HEK293 (cell line): ENCODE results near the gene SAP130.
A peak's percentile ranks its signal among the peaks of the same experiment; 100 is the strongest.

ENCODE experiments used
- CTCF ChIA-PET: fragments of 350-600 bp; formaldehyde crosslinking; extraction: SDS; loops from one replicate; lab custom pipeline; 2021; ENCODE audit warnings: antibody characterized with exemption; lab: Yijun Ruan, JAX
- POLR2A ChIA-PET: fragments of 300-600 bp; formaldehyde crosslinking; extraction: SDS; loops from one replicate; lab custom pipeline; 2020; ENCODE audit warnings: antibody characterized with exemption, inconsistent platforms; lab: Yijun Ruan, JAX
- H3K27ac ChIP-seq: fragments of 200-500 bp; sonication (Bioruptor generic); 2 replicates; pipeline ENCODE4 v1.5.1; 2014; ENCODE audit warnings: low read depth, low read length, control low read depth, inconsistent platforms; ENCODE audit errors: extremely low read depth
- H3K36me3 ChIP-seq, 2 experiments: fragments of 200-500 bp in 1 of 2; sonication (Bioruptor generic) in 1 of 2; 1 replicate in 1 of 2; 2 replicates in 1 of 2; pipeline ENCODE4 v1.5.1; 2014 to 2017; ENCODE audit warnings: inconsistent platforms in 2 of 2, low read length in 2 of 2; ENCODE audit not compliant: control insufficient read depth in 2 of 2, insufficient read depth in 1 of 2
- H3K4me1 ChIP-seq: fragments of 200-500 bp; sonication (Bioruptor generic); 2 replicates; pipeline ENCODE4 v1.5.1; 2014; ENCODE audit warnings: mild to moderate bottlenecking, low read length, inconsistent platforms; ENCODE audit not compliant: control insufficient read depth, insufficient read depth
- H3K4me3 ChIP-seq: 2 replicates; pipeline ENCODE4 v1.5.1; 2011; ENCODE audit warnings: low read depth, mild to moderate bottlenecking, control low read depth, low read length, moderate library complexity
- H3K9me3 ChIP-seq: fragments of 200-500 bp; sonication (Bioruptor generic); 2 replicates; pipeline ENCODE4 v1.5.1; 2014; ENCODE audit warnings: low read depth, low read length, inconsistent platforms; ENCODE audit not compliant: control insufficient read depth, insufficient read depth
- BCL6B ChIP-seq: fragments of 450-650 bp; formaldehyde crosslinking; IDR thresholded peaks from 2 replicates; pipeline ENCODE4 v1.5.1; 2017; ENCODE audit warnings: missing biosample characterization, missing genetic modification characterization
- GLIS1 ChIP-seq: fragments of 450-650 bp; formaldehyde crosslinking; IDR thresholded peaks from 2 replicates; pipeline ENCODE4 v1.5.1; 2016; ENCODE audit warnings: missing biosample characterization, missing genetic modification characterization
- GLIS2 ChIP-seq: fragments of 450-650 bp; formaldehyde crosslinking; IDR thresholded peaks from 2 replicates; pipeline ENCODE4 v1.5.1; 2016; ENCODE audit warnings: missing biosample characterization, missing genetic modification characterization
- KLF1 ChIP-seq: fragments of 450-650 bp; formaldehyde crosslinking; IDR thresholded peaks from 2 replicates; pipeline ENCODE4 v1.5.1; 2016; ENCODE audit warnings: missing biosample characterization, missing genetic modification characterization
- MYNN ChIP-seq: fragments of 450-650 bp; formaldehyde crosslinking; IDR thresholded peaks from 2 replicates; pipeline ENCODE4 v1.5.1; 2016; ENCODE audit warnings: missing biosample characterization, missing genetic modification characterization, borderline replicate concordance
- REPIN1 ChIP-seq: fragments of 450-650 bp; formaldehyde crosslinking; IDR thresholded peaks from 2 replicates; pipeline ENCODE4 v1.5.1; 2017; ENCODE audit warnings: missing biosample characterization, missing genetic modification characterization, low read depth
- SCRT1 ChIP-seq: fragments of 450-650 bp; formaldehyde crosslinking; IDR thresholded peaks from 2 replicates; pipeline ENCODE4 v1.5.1; 2016; ENCODE audit warnings: missing biosample characterization, missing genetic modification characterization, borderline replicate concordance
- SCRT2 ChIP-seq: fragments of 450-650 bp; formaldehyde crosslinking; IDR thresholded peaks from 2 replicates; pipeline ENCODE4 v1.5.1; 2016; ENCODE audit warnings: missing biosample characterization, missing genetic modification characterization
- ZBTB17 ChIP-seq: fragments of 450-650 bp; formaldehyde crosslinking; IDR thresholded peaks from 2 replicates; pipeline ENCODE4 v1.5.1; 2016; ENCODE audit warnings: missing biosample characterization, missing genetic modification characterization
- ZBTB7A ChIP-seq: fragments of 450-650 bp; formaldehyde crosslinking; IDR thresholded peaks from 2 replicates; pipeline ENCODE4 v1.5.1; 2016; ENCODE audit warnings: low read depth, missing biosample characterization, missing genetic modification characterization
- ZIC2 ChIP-seq: fragments of 450-650 bp; formaldehyde crosslinking; IDR thresholded peaks from 2 replicates; pipeline ENCODE4 v1.5.1; 2016; ENCODE audit warnings: missing biosample characterization, missing genetic modification characterization
- ZNF10 ChIP-seq: fragments of 450-650 bp; formaldehyde crosslinking; IDR thresholded peaks from 2 replicates; pipeline ENCODE4 v1.5.1; 2017; ENCODE audit warnings: missing biosample characterization, missing genetic modification characterization
- ZNF16 ChIP-seq: fragments of 450-650 bp; formaldehyde crosslinking; IDR thresholded peaks from 2 replicates; pipeline ENCODE4 v1.5.1; 2016; ENCODE audit warnings: low read depth, missing biosample characterization, missing genetic modification characterization
- ZNF24 ChIP-seq: fragments of 450-650 bp; formaldehyde crosslinking; IDR thresholded peaks from 2 replicates; pipeline ENCODE4 v1.5.1; 2016; ENCODE audit warnings: missing biosample characterization, missing genetic modification characterization
- ZNF266 ChIP-seq: fragments of 450-650 bp; formaldehyde crosslinking; IDR thresholded peaks from 2 replicates; pipeline ENCODE4 v1.5.1; 2016; ENCODE audit warnings: missing biosample characterization, missing genetic modification characterization, low read depth
- ZNF394 ChIP-seq: fragments of 450-650 bp; formaldehyde crosslinking; IDR thresholded peaks from 2 replicates; pipeline ENCODE4 v1.5.1; 2016; ENCODE audit warnings: missing biosample characterization, missing genetic modification characterization, mild to moderate bottlenecking, moderate library complexity, borderline replicate concordance
- ZNF416 ChIP-seq: fragments of 450-650 bp; formaldehyde crosslinking; IDR thresholded peaks from 2 replicates; pipeline ENCODE4 v1.5.1; 2016; ENCODE audit warnings: missing biosample characterization, missing genetic modification characterization
- ZNF488 ChIP-seq: fragments of 450-650 bp; formaldehyde crosslinking; IDR thresholded peaks from 2 replicates; pipeline ENCODE4 v1.5.1; 2016; ENCODE audit warnings: missing biosample characterization, missing genetic modification characterization
- ZNF514 ChIP-seq: fragments of 450-650 bp; formaldehyde crosslinking; IDR thresholded peaks from 2 replicates; pipeline ENCODE4 v1.5.1; 2016; ENCODE audit warnings: missing biosample characterization, missing genetic modification characterization
- ZNF521 ChIP-seq: fragments of 450-650 bp; formaldehyde crosslinking; IDR thresholded peaks from 2 replicates; pipeline ENCODE4 v1.5.1; 2017; ENCODE audit warnings: missing biosample characterization, mild to moderate bottlenecking, missing genetic modification characterization
- ZNF664 ChIP-seq: fragments of 450-650 bp; formaldehyde crosslinking; IDR thresholded peaks from 2 replicates; pipeline ENCODE4 v1.5.1; 2016; ENCODE audit warnings: missing biosample characterization, missing genetic modification characterization
- ZNF76 ChIP-seq: fragments of 450-650 bp; formaldehyde crosslinking; IDR thresholded peaks from 2 replicates; pipeline ENCODE4; 2016; ENCODE audit warnings: low read depth, missing biosample characterization, missing genetic modification characterization, borderline replicate concordance
- TF ChIP-seq, protein P1 (sequence below): fragments of 450-650 bp; formaldehyde crosslinking; optimal IDR thresholded peaks from 2 replicates; pipeline ENCODE3; 2016; ENCODE audit warnings: missing biosample characterization, mild to moderate bottlenecking, missing genetic modification characterization

The SAP130 gene

DNA sequence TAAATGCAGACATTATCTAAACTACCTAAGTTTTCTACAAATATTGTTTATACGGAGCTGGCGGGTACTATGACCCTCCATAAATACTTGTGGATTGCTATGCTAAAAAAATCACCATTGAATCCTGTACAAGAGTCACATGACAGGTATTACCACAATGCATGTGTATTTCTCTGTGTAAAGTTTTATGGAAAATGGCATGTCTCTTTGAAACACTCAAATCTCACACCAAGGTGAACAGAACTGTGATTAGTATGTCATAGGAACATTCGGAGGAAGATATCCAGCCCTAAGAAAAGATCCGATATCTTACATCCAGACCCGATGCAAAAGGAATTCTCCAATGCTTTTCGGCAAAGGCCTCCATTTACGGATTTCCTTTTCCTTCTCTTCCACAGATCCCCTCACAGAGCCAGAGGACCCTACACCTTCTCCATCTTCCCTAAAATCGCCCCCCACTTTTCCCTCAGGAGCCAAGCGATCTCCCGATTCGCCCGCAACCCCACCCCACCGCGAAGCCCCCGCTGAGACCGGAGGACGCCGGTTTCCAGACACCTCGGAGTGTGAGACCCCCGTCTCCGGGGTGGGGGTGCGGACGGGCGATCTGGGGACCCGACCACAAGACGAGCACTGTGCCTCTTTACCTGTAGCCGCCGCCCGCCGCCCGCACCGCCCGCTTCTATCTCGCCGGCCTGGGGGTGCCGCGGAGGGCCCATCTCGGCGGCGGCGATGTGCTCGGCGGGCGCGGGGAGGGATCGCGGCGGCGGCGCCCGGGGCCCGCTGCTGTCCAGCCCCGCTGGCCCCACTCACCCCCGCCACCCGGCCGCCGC, 1.2 kb downstream of the SAP130 start (continued):
- TF ChIP-seq GLIS1 (tag by site-specific recombination) (no peak), ZNF416 (tag by site-specific recombination) (no peak), SCRT2 (tag by site-specific recombination) (no peak), ZBTB7A (tag by site-specific recombination) (no peak), GLIS2 (0 out of 2 replicates have a peak, but pooled peaks have one; percentile 37), ZNF514 (tag by site-specific recombination) (no peak), ZNF394 (tag by site-specific recombination) (no peak), ZNF24 (tag by site-specific recombination) (no peak), ZBTB17 (tag by site-specific recombination) (0 out of 2 replicates have a peak, but pooled peaks have one; percentile 33), ZNF664 (tag by site-specific recombination) (no peak), ZNF521 (no peak)
- TF ChIP-seq, protein P1, sequence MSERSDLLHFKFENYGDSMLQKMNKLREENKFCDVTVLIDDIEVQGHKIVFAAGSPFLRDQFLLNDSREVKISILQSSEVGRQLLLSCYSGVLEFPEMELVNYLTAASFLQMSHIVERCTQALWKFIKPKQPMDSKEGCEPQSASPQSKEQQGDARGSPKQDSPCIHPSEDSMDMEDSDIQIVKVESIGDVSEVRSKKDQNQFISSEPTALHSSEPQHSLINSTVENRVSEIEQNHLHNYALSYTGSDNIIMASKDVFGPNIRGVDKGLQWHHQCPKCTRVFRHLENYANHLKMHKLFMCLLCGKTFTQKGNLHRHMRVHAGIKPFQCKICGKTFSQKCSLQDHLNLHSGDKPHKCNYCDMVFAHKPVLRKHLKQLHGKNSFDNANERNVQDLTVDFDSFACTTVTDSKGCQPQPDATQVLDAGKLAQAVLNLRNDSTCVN (tag by site-specific recombination) = peak; percentile 33

DNA sequence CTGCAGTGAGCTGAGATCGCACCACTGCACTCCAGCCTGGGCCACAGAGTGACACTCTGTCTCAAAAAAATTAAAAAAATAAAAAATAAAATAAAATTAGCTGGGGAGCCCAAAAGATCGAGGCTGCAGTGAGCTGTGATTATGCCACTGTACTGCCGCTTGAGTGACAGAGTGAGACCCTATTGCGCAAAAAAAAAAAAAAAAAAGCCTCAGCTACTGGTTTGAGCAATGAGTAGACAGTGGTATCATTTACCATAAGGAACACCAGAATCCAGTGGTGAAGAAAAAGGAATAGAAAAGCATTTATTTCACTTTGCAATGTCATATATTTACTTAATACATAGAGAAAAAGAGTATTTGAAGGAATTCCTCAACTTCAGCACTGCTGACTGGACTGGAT, 3.0 kb downstream of the SAP130 start:
- CTCF ChIA-PET = no interaction called here
- no peaks in the 10 kb centered on the region for H3K9me3 ChIP-seq
- H3K4me3 ChIP-seq = no peak overlapping the region
- POLR2A ChIA-PET = interaction anchor here (0.6 kb wide), 1 partner anchor 66 kb away, joined by 4 read pairs; the partner anchor contains the start of gene UGGT1
- no peak overlapping the region for H3K27ac ChIP-seq
- H3K36me3 ChIP-seq = peaks cover 8 to 37% of the 10 kb centered on the region in 2 experiments; a peak in 2 of 3 replicates
- TF ChIP-seq, protein P1 (tag by site-specific recombination) = no peak
- TF ChIP-seq ZNF10 (no peak), BCL6B (tag by site-specific recombination) (no peak)
- 0 out of 2 replicates have a peak, but pooled peaks cover 3% of the 10 kb centered on the region for H3K4me1 ChIP-seq

GRCh38 chr2:128017561-128017960, 10.3 kb downstream of the SAP130 start:
- Histone ChIP-seq H3K4me1 (no peaks in the 10 kb centered on the region), H3K9me3 (no peaks in the 10 kb centered on the region), H3K4me3 (no peak overlapping the region), H3K27ac (no peak overlapping the region), H3K36me3 (peaks cover 40 to 74% of the 10 kb centered on the region in 2 experiments)
- TF ChIP-seq SCRT2 (tag by site-specific recombination) (peak; percentile 92), ZIC2 (tag by site-specific recombination) (no peak), SCRT1 (tag by site-specific recombination) (peak; percentile 96), ZNF488 (tag by site-specific recombination) (no peak), MYNN (tag by site-specific recombination) (no peak), REPIN1 (tag by site-specific recombination) (no peak), ZNF16 (tag by site-specific recombination) (no peak), ZNF266 (tag by site-specific recombination) (no peak), KLF1 (tag by site-specific recombination) (no peak), ZNF76 (tag by site-specific recombination) (no peak)
- CTCF ChIA-PET = interaction anchor here (0.7 kb wide), 1 partner anchor 87 kb away, joined by 5 read pairs; no protein-coding TSS in a partner anchor
- POLR2A ChIA-PET = no interaction called here
